ENCODE results near the gene DHX15.

The DHX15 gene

GRCh38 chr4:24551492-24552289 lies 32.7 kb downstream of the DHX15 start:
- no peak for DNase-seq (ENCODE audit: extremely low spot score)
- CTCF ChIA-PET = interaction anchor here (0.5 to 1.0 kb wide), 3 partner anchors 106 to 576 kb away, joined by 3 to 9 read pairs (median 7); no protein-coding TSS in a partner anchor
- TF ChIP-seq SUZ12 (IDR thresholded peaks at IDR 0.05) = no peak
- no peak for TF ChIP-seq NFRKB (IDR thresholded peaks at IDR 0.05)
- TF ChIP-seq L3MBTL2 (conservative IDR thresholded peaks at IDR 0.05) = no peak
- no peak for TF ChIP-seq BHLHE40 (IDR thresholded peaks at IDR 0.05; ENCODE audit: borderline replicate concordance)
- no peak for TF ChIP-seq LEF1 (IDR thresholded peaks at IDR 0.05; ENCODE audit: borderline replicate concordance)
- TF ChIP-seq HDGF (IDR thresholded peaks at IDR 0.05; ENCODE audit: borderline replicate concordance) = no peak
- no peak for TF ChIP-seq CTBP1 (IDR thresholded peaks at IDR 0.05; ENCODE audit: borderline replicate concordance)
- TF ChIP-seq FOXK2 (IDR thresholded peaks at IDR 0.05) = no peak
- no peak for TF ChIP-seq ZNF384 (IDR thresholded peaks at IDR 0.05)
- no peak for TF ChIP-seq SP1 (IDR thresholded peaks at IDR 0.05)
- TF ChIP-seq ARNT (IDR thresholded peaks at IDR 0.05) = no peak
- TF ChIP-seq ELF4 (IDR thresholded peaks at IDR 0.05) = no peak
- no peak for TF ChIP-seq FOXA1 (IDR thresholded peaks at IDR 0.05)
- no peak for TF ChIP-seq FOXM1 (IDR thresholded peaks at IDR 0.05; ENCODE audit: borderline replicate concordance)
- TF ChIP-seq PKNOX1 (IDR thresholded peaks at IDR 0.05) = no peak
- no peak for TF ChIP-seq TARDBP (IDR thresholded peaks at IDR 0.05)
- POLR2A ChIA-PET = interaction anchor here (1.8 kb wide), 1 partner anchor 33 kb away, joined by 6 read pairs; the partner anchor contains the start of gene DHX15

- POLR2A ChIA-PET = interaction anchor here (1.7 kb wide), 1 partner anchor 34 kb away, joined by 5 read pairs; the partner anchor contains the start of gene DHX15
- TF ChIP-seq BHLHE40 (IDR thresholded peaks at IDR 0.05; ENCODE audit: borderline replicate concordance) (no peak), PKNOX1 (IDR thresholded peaks at IDR 0.05) (no peak), NFRKB (IDR thresholded peaks at IDR 0.05) (no peak), HDGF (IDR thresholded peaks at IDR 0.05; ENCODE audit: borderline replicate concordance) (no peak)
- CTCF ChIA-PET = interaction anchor here (1.2 kb wide), 1 partner anchor 18 kb away, joined by 3 read pairs; no protein-coding TSS in a partner anchor
- DNase-seq (ENCODE audit: extremely low spot score) = no peak
These were observed 33.7 kb downstream of the DHX15 start for GRCh38 chr4:24550441-24551175.

- CTCF ChIA-PET = no interaction called here
- POLR2A ChIA-PET = no interaction called here
- no peak for DNase-seq (ENCODE audit: extremely low spot score)
- TF ChIP-seq HDGF (IDR thresholded peaks at IDR 0.05; ENCODE audit: borderline replicate concordance) (no peak), CTBP1 (IDR thresholded peaks at IDR 0.05; ENCODE audit: borderline replicate concordance) (no peak), NFRKB (IDR thresholded peaks at IDR 0.05) (no peak), FOXK2 (IDR thresholded peaks at IDR 0.05) (no peak), SP1 (IDR thresholded peaks at IDR 0.05) (no peak), BHLHE40 (IDR thresholded peaks at IDR 0.05; ENCODE audit: borderline replicate concordance) (no peak), L3MBTL2 (conservative IDR thresholded peaks at IDR 0.05) (no peak), TARDBP (IDR thresholded peaks at IDR 0.05) (no peak), PKNOX1 (IDR thresholded peaks at IDR 0.05) (no peak), ZNF384 (IDR thresholded peaks at IDR 0.05) (no peak), FOXM1 (IDR thresholded peaks at IDR 0.05; ENCODE audit: borderline replicate concordance) (no peak), LEF1 (IDR thresholded peaks at IDR 0.05; ENCODE audit: borderline replicate concordance) (no peak), ARNT (IDR thresholded peaks at IDR 0.05) (no peak), FOXA1 (IDR thresholded peaks at IDR 0.05) (no peak), ELF4 (IDR thresholded peaks at IDR 0.05) (no peak), SUZ12 (IDR thresholded peaks at IDR 0.05) (no peak)
These were observed 36.4 kb downstream of the DHX15 start for GRCh38 chr4:24547979-24548378.

- no peak for TF ChIP-seq FOXK2 (IDR thresholded peaks at IDR 0.05)
- TF ChIP-seq PKNOX1 (IDR thresholded peaks at IDR 0.05) = no peak
- TF ChIP-seq NFRKB (IDR thresholded peaks at IDR 0.05) = no peak
- no peak for TF ChIP-seq ARNT (IDR thresholded peaks at IDR 0.05)
- TF ChIP-seq HDGF (IDR thresholded peaks at IDR 0.05; ENCODE audit: borderline replicate concordance) = no peak
- TF ChIP-seq SP1 (IDR thresholded peaks at IDR 0.05) = no peak
- TF ChIP-seq SUZ12 (IDR thresholded peaks at IDR 0.05) = no peak
- TF ChIP-seq L3MBTL2 (conservative IDR thresholded peaks at IDR 0.05) = no peak
- no peak for TF ChIP-seq ELF4 (IDR thresholded peaks at IDR 0.05)
- TF ChIP-seq CTBP1 (IDR thresholded peaks at IDR 0.05; ENCODE audit: borderline replicate concordance) = no peak
- no peak for TF ChIP-seq FOXA1 (IDR thresholded peaks at IDR 0.05)
- TF ChIP-seq LEF1 (IDR thresholded peaks at IDR 0.05; ENCODE audit: borderline replicate concordance) = no peak
- ChIA-PET POLR2A (no interaction called here), CTCF (no interaction called here)
- DNase-seq (ENCODE audit: extremely low spot score) = no peak
These were observed 40.0 kb downstream of the DHX15 start for GRCh38 chr4:24544208-24544988.
